H1 (cell line): Measurements from ENCODE around the gene MYO5A.

Experiments used
- CTCF ChIP-seq, 3 experiments: IDR thresholded peaks; 1 replicate in 2 of 3; 2 replicates in 1 of 3; pipeline versions ENCODE4 v1.5.1 to v1.6.1; 2011; ENCODE audit warnings: low read length in 3 of 3, mild to moderate bottlenecking in 3 of 3, inconsistent platforms in 2 of 3, low read depth in 1 of 3, moderate library complexity in 1 of 3; ENCODE audit not compliant: insufficient read depth in 1 of 3; ENCODE audit errors: control extremely low read depth in 1 of 3
- JUND ChIP-seq: IDR thresholded peaks from 2 replicates; pipeline ENCODE4 v1.6.1; 2011; ENCODE audit warnings: mild to moderate bottlenecking, improper control_type of control experiment, low read length
- RBBP5 ChIP-seq: IDR thresholded peaks from 2 replicates; pipeline ENCODE4 v1.7.1; 2012; ENCODE audit warnings: low read depth, mild to moderate bottlenecking, inconsistent platforms, low read length, moderate library complexity, borderline replicate concordance

DNA sequence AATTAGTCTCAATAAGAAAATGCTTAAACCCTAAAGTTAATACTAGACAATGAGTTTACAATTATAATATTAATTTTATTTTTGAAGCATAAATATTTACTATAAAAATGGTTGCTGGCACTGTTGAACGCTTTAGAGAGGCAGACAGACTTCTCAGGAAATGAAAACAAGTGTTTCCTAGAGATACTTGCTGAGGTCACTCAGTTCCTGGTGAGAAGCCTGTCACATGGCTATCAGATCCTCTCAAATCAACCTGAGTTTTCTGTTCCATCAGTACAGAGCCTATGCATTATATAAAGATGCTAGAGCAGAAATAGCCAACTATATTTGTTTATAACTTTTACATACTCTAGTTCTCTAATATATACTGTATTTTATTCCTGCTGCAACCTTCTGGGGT, 109.2 kb downstream of the MYO5A start:
- TF ChIP-seq JUND: no peak
- TF ChIP-seq CTCF (IDR thresholded peaks at IDR 0.05; ENCODE audit: control extremely low read depth in 1 of 3, insufficient read depth in 1 of 3, low read depth in 1 of 3, low read length in 3 of 3): no peak
- TF ChIP-seq RBBP5: no peak
